GM12878 (cell line): ENCODE results near the gene TCTN1. TPM values are rescaled to one million over a fixed set of nuclear protein-coding genes. Genes with fewer than 3 reads are reported as not detected.

Source experiments
- ASH2L ChIP-seq: fragments of 300-600, 200-600 bp; sonication (generic); IDR thresholded peaks from 2 replicates; pipeline ENCODE4 v1.6.1; 2017; ENCODE audit warnings: low read depth, mild to moderate bottlenecking, borderline replicate concordance
- BACH1 ChIP-seq: fragments of 450-650 bp; IDR thresholded peaks from 2 replicates; pipeline ENCODE4 v1.6.1; 2017; ENCODE audit warnings: mild to moderate bottlenecking, borderline replicate concordance
- GABPA ChIP-seq: IDR thresholded peaks from 2 replicates; pipeline ENCODE4 v1.6.1; 2014; ENCODE audit warnings: antibody characterized with exemption, low read depth, mild to moderate bottlenecking, inconsistent platforms
- GATAD2B ChIP-seq: fragments of 450-650 bp; conservative IDR thresholded peaks from 2 replicates; pipeline ENCODE4 v1.6.1; 2017; ENCODE audit warnings: low read depth, mild to moderate bottlenecking, moderate library complexity
- HDAC6 ChIP-seq: fragments of 200-600 bp; sonication (generic); IDR thresholded peaks from one replicate; pipeline ENCODE4 v1.8.0; 2017; ENCODE audit warnings: antibody characterized with exemption; ENCODE audit not compliant: unreplicated experiment
- IKZF1 ChIP-seq: fragments of 450-650 bp; conservative IDR thresholded peaks from 2 replicates; pipeline ENCODE4 v1.6.1; 2017; ENCODE audit warnings: antibody characterized with exemption, mild to moderate bottlenecking
- NR2F1 ChIP-seq: fragments of 450-650 bp; conservative IDR thresholded peaks from 2 replicates; pipeline ENCODE4 v1.6.1; 2017; ENCODE audit warnings: mild to moderate bottlenecking
- RAD51 ChIP-seq: fragments of 450-650 bp; IDR thresholded peaks from 2 replicates; pipeline ENCODE4 v1.6.1; 2016; ENCODE audit warnings: moderate library complexity, mild to moderate bottlenecking, inconsistent platforms
- RB1 ChIP-seq: fragments of 450-650 bp; formaldehyde crosslinking; IDR thresholded peaks from 2 replicates; pipeline ENCODE4 v1.6.1; 2017; ENCODE audit warnings: mild to moderate bottlenecking, borderline replicate concordance
- RFX5 ChIP-seq: IDR thresholded peaks from 2 replicates; pipeline ENCODE4 v1.6.1; 2011; ENCODE audit warnings: low read depth, low read length, improper control_type of control experiment
- SREBF1 ChIP-seq: IDR thresholded peaks from 2 replicates; pipeline ENCODE4 v1.6.1; 2012; ENCODE audit warnings: mild to moderate bottlenecking, low read length
- SREBF2 ChIP-seq: IDR thresholded peaks from 2 replicates; pipeline ENCODE4 v1.6.1; 2012; ENCODE audit warnings: mild to moderate bottlenecking, low read length
- STAT1 ChIP-seq: fragments of 450-650 bp; conservative IDR thresholded peaks from 2 replicates; pipeline ENCODE4 v1.6.1; 2014; ENCODE audit warnings: antibody characterized with exemption, mild to moderate bottlenecking
- TARDBP ChIP-seq: IDR thresholded peaks from 2 replicates; pipeline ENCODE4 v1.6.1; 2016; ENCODE audit warnings: borderline replicate concordance
- YY1 ChIP-seq: IDR thresholded peaks from 2 replicates; pipeline ENCODE4 v1.6.1; 2011; ENCODE audit warnings: low read depth, mild to moderate bottlenecking, low read length
- ZNF384 ChIP-seq: IDR thresholded peaks from 2 replicates; pipeline ENCODE4 v1.6.1; 2012; ENCODE audit warnings: low read depth, mild to moderate bottlenecking, low read length, improper control_type of control experiment, borderline replicate concordance
- ZSCAN29 ChIP-seq: fragments of 450-650 bp; IDR thresholded peaks from 2 replicates; pipeline ENCODE4 v1.6.1; 2017; ENCODE audit warnings: mild to moderate bottlenecking, moderate library complexity
- polyA plus RNA-seq, 11 experiments: library from polyadenylated mRNA; depleted of rRNA in 4 of 11; unstranded in 6 of 11; stranded (reverse) in 5 of 11; fragments of >200 nt; fragmentation: Nextera tagmentation in 4 of 11; fragmentation: Illumina TruSeq in 1 of 11; extraction: Ambion mirVana in 4 of 11; extraction: Trizol in 1 of 11; gene quantifications; 1 replicate in 1 of 11; 2 replicates in 10 of 11; pipeline versions ENCODE4 v1.2.1 to v1.2.3, GENCODE V29; 2011 to 2016; ENCODE audit warnings: inconsistent platforms in 2 of 11, missing spikeins in 2 of 11, low read depth in 1 of 11
- total RNA-seq, 4 experiments: library from RNA; depleted of rRNA in 3 of 4; stranded (reverse); fragments of >200 nt in 3 of 4; fragmentation: Illumina TruSeq in 1 of 4; extraction: Trizol in 1 of 4; gene quantifications; 2 replicates each; pipeline versions ENCODE4 v1.2.1 to v1.2.3, GENCODE V29; 2013 to 2021
- TF ChIP-seq, protein P1 (sequence below): IDR thresholded peaks from 2 replicates; pipeline ENCODE4 v1.6.1; 2011; ENCODE audit warnings: mild to moderate bottlenecking, low read depth, low read length, moderate library complexity; ENCODE audit not compliant: insufficient replicate concordance
- TF ChIP-seq, protein P2 (sequence below): fragments of 450-650 bp; IDR thresholded peaks from 2 replicates; pipeline ENCODE4 v1.6.1; 2017; ENCODE audit warnings: mild to moderate bottlenecking
- TF ChIP-seq, protein P3 (sequence below): fragments of 450-650 bp; IDR thresholded peaks from 2 replicates; pipeline ENCODE4 v1.6.1; 2017; ENCODE audit warnings: mild to moderate bottlenecking, low read depth, inconsistent platforms; ENCODE audit not compliant: poor library complexity, severe bottlenecking
- TF ChIP-seq, protein P4 (sequence below): fragments of 450-650 bp; formaldehyde crosslinking; IDR thresholded peaks from 2 replicates; pipeline ENCODE4 v1.5.0; 2022; ENCODE audit warnings: mild to moderate bottlenecking, missing genetic modification characterization
- TF ChIP-seq, protein P5 (sequence below): IDR thresholded peaks from 2 replicates; pipeline ENCODE4 v1.6.1; 2012; ENCODE audit warnings: low read depth, low read length, improper control_type of control experiment

Gene TCTN1
- total and polyA plus RNA-seq, 10 of the 15 experiments (the other 5 are each of a cell fraction or from before 2014, with no cell fraction given), result 8.8 to 23.5 (median 15.3) TPM

DNA sequence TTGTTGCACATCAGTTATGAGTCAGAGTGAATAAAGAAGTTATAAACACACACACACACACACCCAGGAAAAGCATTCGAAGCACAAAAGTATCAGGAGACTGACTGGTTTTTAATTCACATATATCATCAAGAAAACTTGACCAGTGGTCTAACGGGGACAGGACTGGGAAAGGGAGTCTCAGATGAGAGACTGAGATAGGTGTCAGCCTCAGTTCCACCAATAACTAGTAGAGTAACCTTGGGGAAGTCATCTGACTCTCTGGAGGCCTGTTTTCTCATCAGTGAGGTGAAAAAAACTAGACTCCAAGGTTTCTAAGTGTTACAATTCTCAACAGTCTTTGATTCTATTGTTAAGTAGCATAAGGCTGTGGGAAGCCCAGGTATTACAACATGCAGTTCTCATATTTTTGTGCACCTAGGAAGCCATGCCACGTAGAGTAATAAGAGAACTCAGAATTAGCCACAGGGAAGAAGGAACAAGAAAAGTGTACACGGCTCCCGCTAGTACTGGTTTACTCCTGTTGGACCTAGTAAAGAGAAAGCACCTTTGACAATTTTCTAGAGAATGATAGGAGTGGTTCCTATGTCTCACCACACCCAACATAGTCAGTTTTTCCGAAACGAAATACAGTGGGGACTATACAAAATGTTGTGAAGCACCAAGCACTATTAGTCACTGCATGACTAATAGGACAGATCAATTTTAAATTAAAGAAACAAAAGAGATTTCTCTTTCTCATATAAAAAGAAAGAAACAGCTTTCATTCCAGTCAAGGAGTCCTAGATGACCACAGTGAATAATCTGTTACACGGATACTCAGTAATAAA lies 35.9 kb upstream of the TCTN1 start (continued):
- TF ChIP-seq, protein P1, sequence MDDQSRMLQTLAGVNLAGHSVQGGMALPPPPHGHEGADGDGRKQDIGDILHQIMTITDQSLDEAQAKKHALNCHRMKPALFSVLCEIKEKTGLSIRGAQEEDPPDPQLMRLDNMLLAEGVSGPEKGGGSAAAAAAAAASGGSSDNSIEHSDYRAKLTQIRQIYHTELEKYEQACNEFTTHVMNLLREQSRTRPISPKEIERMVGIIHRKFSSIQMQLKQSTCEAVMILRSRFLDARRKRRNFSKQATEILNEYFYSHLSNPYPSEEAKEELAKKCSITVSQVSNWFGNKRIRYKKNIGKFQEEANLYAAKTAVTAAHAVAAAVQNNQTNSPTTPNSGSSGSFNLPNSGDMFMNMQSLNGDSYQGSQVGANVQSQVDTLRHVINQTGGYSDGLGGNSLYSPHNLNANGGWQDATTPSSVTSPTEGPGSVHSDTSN, result no peak
- TF ChIP-seq HDAC6 (no peak), ASH2L (no peak), NR2F1 (peak; percentile 62; the same call in 1 of the 2 replicates), TARDBP (no peak), SREBF2 (no peak), RAD51 (peak; percentile 75), STAT1 (no peak), YY1 (no peak), GATAD2B (peak; percentile 93; the same call in 1 of the 2 replicates), ZSCAN29 (peak; percentile 85), GABPA (no peak), BACH1 (peak; percentile 66; the same call in 1 of the 2 replicates), RB1 (peak; percentile 91; the same call in 1 of the 2 replicates), ZNF384 (peak; percentile 50; the same call in 1 of the 2 replicates), RFX5 (no peak), SREBF1 (no peak; the same call in 1 of the 2 replicates), IKZF1 (peak; percentile 69)
- TF ChIP-seq, protein P2, sequence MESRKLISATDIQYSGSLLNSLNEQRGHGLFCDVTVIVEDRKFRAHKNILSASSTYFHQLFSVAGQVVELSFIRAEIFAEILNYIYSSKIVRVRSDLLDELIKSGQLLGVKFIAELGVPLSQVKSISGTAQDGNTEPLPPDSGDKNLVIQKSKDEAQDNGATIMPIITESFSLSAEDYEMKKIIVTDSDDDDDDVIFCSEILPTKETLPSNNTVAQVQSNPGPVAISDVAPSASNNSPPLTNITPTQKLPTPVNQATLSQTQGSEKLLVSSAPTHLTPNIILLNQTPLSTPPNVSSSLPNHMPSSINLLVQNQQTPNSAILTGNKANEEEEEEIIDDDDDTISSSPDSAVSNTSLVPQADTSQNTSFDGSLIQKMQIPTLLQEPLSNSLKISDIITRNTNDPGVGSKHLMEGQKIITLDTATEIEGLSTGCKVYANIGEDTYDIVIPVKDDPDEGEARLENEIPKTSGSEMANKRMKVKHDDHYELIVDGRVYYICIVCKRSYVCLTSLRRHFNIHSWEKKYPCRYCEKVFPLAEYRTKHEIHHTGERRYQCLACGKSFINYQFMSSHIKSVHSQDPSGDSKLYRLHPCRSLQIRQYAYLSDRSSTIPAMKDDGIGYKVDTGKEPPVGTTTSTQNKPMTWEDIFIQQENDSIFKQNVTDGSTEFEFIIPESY, result no peak
- TF ChIP-seq, protein P3, sequence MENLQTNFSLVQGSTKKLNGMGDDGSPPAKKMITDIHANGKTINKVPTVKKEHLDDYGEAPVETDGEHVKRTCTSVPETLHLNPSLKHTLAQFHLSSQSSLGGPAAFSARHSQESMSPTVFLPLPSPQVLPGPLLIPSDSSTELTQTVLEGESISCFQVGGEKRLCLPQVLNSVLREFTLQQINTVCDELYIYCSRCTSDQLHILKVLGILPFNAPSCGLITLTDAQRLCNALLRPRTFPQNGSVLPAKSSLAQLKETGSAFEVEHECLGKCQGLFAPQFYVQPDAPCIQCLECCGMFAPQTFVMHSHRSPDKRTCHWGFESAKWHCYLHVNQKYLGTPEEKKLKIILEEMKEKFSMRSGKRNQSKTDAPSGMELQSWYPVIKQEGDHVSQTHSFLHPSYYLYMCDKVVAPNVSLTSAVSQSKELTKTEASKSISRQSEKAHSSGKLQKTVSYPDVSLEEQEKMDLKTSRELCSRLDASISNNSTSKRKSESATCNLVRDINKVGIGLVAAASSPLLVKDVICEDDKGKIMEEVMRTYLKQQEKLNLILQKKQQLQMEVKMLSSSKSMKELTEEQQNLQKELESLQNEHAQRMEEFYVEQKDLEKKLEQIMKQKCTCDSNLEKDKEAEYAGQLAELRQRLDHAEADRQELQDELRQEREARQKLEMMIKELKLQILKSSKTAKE, result peak; percentile 82
- TF ChIP-seq, protein P4, sequence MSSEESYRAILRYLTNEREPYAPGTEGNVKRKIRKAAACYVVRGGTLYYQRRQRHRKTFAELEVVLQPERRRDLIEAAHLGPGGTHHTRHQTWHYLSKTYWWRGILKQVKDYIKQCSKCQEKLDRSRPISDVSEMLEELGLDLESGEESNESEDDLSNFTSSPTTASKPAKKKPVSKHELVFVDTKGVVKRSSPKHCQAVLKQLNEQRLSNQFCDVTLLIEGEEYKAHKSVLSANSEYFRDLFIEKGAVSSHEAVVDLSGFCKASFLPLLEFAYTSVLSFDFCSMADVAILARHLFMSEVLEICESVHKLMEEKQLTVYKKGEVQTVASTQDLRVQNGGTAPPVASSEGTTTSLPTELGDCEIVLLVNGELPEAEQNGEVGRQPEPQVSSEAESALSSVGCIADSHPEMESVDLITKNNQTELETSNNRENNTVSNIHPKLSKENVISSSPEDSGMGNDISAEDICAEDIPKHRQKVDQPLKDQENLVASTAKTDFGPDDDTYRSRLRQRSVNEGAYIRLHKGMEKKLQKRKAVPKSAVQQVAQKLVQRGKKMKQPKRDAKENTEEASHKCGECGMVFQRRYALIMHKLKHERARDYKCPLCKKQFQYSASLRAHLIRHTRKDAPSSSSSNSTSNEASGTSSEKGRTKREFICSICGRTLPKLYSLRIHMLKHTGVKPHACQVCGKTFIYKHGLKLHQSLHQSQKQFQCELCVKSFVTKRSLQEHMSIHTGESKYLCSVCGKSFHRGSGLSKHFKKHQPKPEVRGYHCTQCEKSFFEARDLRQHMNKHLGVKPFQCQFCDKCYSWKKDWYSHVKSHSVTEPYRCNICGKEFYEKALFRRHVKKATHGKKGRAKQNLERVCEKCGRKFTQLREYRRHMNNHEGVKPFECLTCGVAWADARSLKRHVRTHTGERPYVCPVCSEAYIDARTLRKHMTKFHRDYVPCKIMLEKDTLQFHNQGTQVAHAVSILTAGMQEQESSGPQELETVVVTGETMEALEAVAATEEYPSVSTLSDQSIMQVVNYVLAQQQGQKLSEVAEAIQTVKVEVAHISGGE (CRISPR knock-in tag), result no peak
- TF ChIP-seq, protein P5, sequence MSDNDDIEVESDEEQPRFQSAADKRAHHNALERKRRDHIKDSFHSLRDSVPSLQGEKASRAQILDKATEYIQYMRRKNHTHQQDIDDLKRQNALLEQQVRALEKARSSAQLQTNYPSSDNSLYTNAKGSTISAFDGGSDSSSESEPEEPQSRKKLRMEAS, result 0 out of 2 replicates have a peak, but pooled peaks have one; percentile 63
